Liver (tissue), 9 donors: ENCODE results near the gene GLRX5. TPM values are rescaled to one million over a fixed set of nuclear protein-coding genes. Genes with fewer than 3 reads are reported as not detected.

Experiments
- DNase-seq: peaks from one replicate; pipeline ENCODE4 v3.0.0-alpha.2; 2017; ENCODE audit warnings: low spot score
- H3K27ac ChIP-seq, 2 donors: one replicate each; pipeline ENCODE4 v1.7.0; 2013; ENCODE audit warnings: inconsistent platforms in 2 of 2, low read length in 2 of 2, control low read depth in 1 of 2, low read depth in 1 of 2, mild to moderate bottlenecking in 1 of 2
- H3K27me3 ChIP-seq, 4 donors: one replicate each; pipeline versions ENCODE4 v1.6.1 to v1.7.0; 2013; ENCODE audit warnings: low read length in 3 of 4, inconsistent platforms in 1 of 4, mild to moderate bottlenecking in 1 of 4, moderate library complexity in 1 of 4; ENCODE audit not compliant: control insufficient read depth in 4 of 4, insufficient read depth in 4 of 4
- H3K36me3 ChIP-seq, 4 donors: one replicate each; pipeline versions ENCODE4 v1.6.1 to v1.7.0; 2013; ENCODE audit warnings: low read length in 3 of 4, mild to moderate bottlenecking in 3 of 4, low read depth in 1 of 4, moderate library complexity in 1 of 4; ENCODE audit not compliant: control insufficient read depth in 4 of 4, insufficient read depth in 3 of 4
- H3K4me1 ChIP-seq, 4 donors: one replicate each; pipeline versions ENCODE4 v1.6.1 to v1.7.0; 2013; ENCODE audit warnings: low read length in 3 of 4, mild to moderate bottlenecking in 3 of 4, moderate library complexity in 1 of 4; ENCODE audit not compliant: control insufficient read depth in 4 of 4, insufficient read depth in 4 of 4
- H3K4me3 ChIP-seq, 3 donors: one replicate each; pipeline versions ENCODE4 v1.6.1 to v1.7.0; 2013; ENCODE audit warnings: low read length in 3 of 3, control low read depth in 1 of 3, low read depth in 1 of 3, mild to moderate bottlenecking in 1 of 3
- H3K9ac ChIP-seq, 2 donors: one replicate each; pipeline ENCODE4 v1.7.0; 2013; ENCODE audit warnings: low read length in 2 of 2, mild to moderate bottlenecking in 2 of 2, moderate library complexity in 2 of 2, control low read depth in 1 of 2, low read depth in 1 of 2
- H3K9me3 ChIP-seq, 4 donors: one replicate each; pipeline versions ENCODE4 v1.6.1 to v1.7.0; 2013; ENCODE audit warnings: low read length in 3 of 4; ENCODE audit not compliant: control insufficient read depth in 4 of 4
- ATF3 ChIP-seq: IDR thresholded peaks from 2 replicates; pipeline ENCODE4 v1.6.1; 2016; ENCODE audit warnings: antibody characterized with exemption
- EGR1 ChIP-seq, 2 donors: IDR thresholded peaks; 2 replicates each; pipeline ENCODE4 v1.6.1; 2016 to 2018; ENCODE audit warnings: antibody characterized with exemption in 2 of 2, low read depth in 2 of 2
- FOXA1 ChIP-seq: IDR thresholded peaks from 2 replicates; pipeline ENCODE4 v1.6.1; 2016; ENCODE audit warnings: antibody characterized with exemption
- FOXA2 ChIP-seq: IDR thresholded peaks from 2 replicates; pipeline ENCODE4 v1.6.1; 2016; ENCODE audit warnings: antibody characterized with exemption
- GABPA ChIP-seq, 2 donors: IDR thresholded peaks in 1 of 2; conservative IDR thresholded peaks in 1 of 2; 2 replicates each; pipeline ENCODE4 v1.6.1; 2016; ENCODE audit warnings: antibody characterized with exemption in 2 of 2, mild to moderate bottlenecking in 1 of 2, moderate library complexity in 1 of 2
- HNF4A ChIP-seq, 2 donors: conservative IDR thresholded peaks; 2 replicates each; pipeline ENCODE4 v1.6.1; 2016; ENCODE audit warnings: antibody characterized with exemption in 2 of 2, mild to moderate bottlenecking in 2 of 2
- HNF4G ChIP-seq: IDR thresholded peaks from 2 replicates; pipeline ENCODE4 v1.6.1; 2016; ENCODE audit warnings: antibody characterized with exemption
- JUND ChIP-seq, 2 donors: IDR thresholded peaks; 2 replicates each; pipeline ENCODE4 v1.6.1; 2016; ENCODE audit warnings: antibody characterized with exemption in 2 of 2
- NR2F2 ChIP-seq: IDR thresholded peaks from 2 replicates; pipeline ENCODE4 v1.6.1; 2016; ENCODE audit warnings: antibody characterized with exemption
- RAD21 ChIP-seq, 2 donors: IDR thresholded peaks; 2 replicates each; pipeline ENCODE4 v1.6.1; 2016; ENCODE audit warnings: antibody characterized with exemption in 2 of 2, mild to moderate bottlenecking in 2 of 2
- REST ChIP-seq: IDR thresholded peaks from 2 replicates; pipeline ENCODE4 v1.6.1; 2016; ENCODE audit warnings: antibody characterized with exemption, mild to moderate bottlenecking
- RXRA ChIP-seq, 2 donors: IDR thresholded peaks; 2 replicates each; pipeline ENCODE4 v1.6.1; 2017 to 2018; ENCODE audit warnings: antibody characterized with exemption in 2 of 2, mild to moderate bottlenecking in 1 of 2
- ZBTB33 ChIP-seq: IDR thresholded peaks from 2 replicates; pipeline ENCODE4 v1.6.1; 2016; ENCODE audit warnings: antibody characterized with exemption
- WGBS: extraction: QIAGEN DNeasy Blood & Tissue Kit; methylation state at CpG from one replicate; pipeline ENCODE4 v1.1.7; 2013; 5-methylcytosine and 5-hydroxymethylcytosine counted together
- polyA plus RNA-seq, 2 donors: library from polyadenylated mRNA; stranded (reverse) in 1 of 2; unstranded in 1 of 2; fragments of 200-250 nt in 1 of 2; fragments of >200 nt in 1 of 2; fragmentation: Nextera tagmentation in 1 of 2; extraction: Ambion mirVana in 1 of 2; gene quantifications; one replicate each; pipeline versions ENCODE4 v1.2.1 to v1.2.3, GENCODE V29; 2013 to 2015
- total RNA-seq, 2 donors: library from RNA; depleted of rRNA; stranded (reverse); fragments of >200 nt; gene quantifications; one replicate each; pipeline ENCODE4 v1.2.3, GENCODE V29; 2014
- donor health status: healthy.
- donor health status: healthy.
- donor health status: healthy.
- donor health status: healthy.
- donor health status: healthy.

The GLRX5 gene
- total and polyA plus RNA-seq, 4 donors: 28.4 to 172 (median 39.7) TPM

GRCh38 chr14:95525999-95526398, 8.9 kb upstream of the GLRX5 start:
- H3K4me1 ChIP-seq: peaks cover 6 to 68% (median 61%) of the 10 kb centered on the region in 4 donors

More at GRCh38 chr14:95525999-95526398, 8.9 kb upstream of the GLRX5 start:
- DNase-seq: no peak
- TF ChIP-seq NR2F2 (no peak), ATF3 (no peak), JUND (IDR thresholded peaks at IDR 0.05) (no peak), HNF4G (no peak), EGR1 (IDR thresholded peaks at IDR 0.05; ENCODE audit: low read depth in 2 of 2) (no peak), REST (no peak), HNF4A (conservative IDR thresholded peaks at IDR 0.05) (no peak), FOXA2 (no peak), RAD21 (IDR thresholded peaks at IDR 0.05) (no peak), FOXA1 (no peak), GABPA (IDR thresholded peaks at IDR 0.05 in 1 of 2, conservative IDR thresholded peaks at IDR 0.05 in 1 of 2) (no peak), RXRA (IDR thresholded peaks at IDR 0.05) (no peak), ZBTB33 (no peak)
- Histone ChIP-seq H3K36me3 (no peaks in the 10 kb centered on the region), H3K9me3 (no peaks in the 10 kb centered on the region), H3K27ac (peak overlapping the region; percentile 91 to 92), H3K9ac (no peak overlapping the region), H3K27me3 (no peaks in the 10 kb centered on the region), H3K4me3 (no peak overlapping the region)
- WGBS: 82% methylated on average over 5 of the region's 5 CpGs
